GM23338 (cell line): ENCODE data around the gene SELENOF.
A peak's percentile ranks its signal among the peaks of the same experiment; 100 is the strongest.

Source experiments
- CREB1 ChIP-seq: fragments of 250-450 bp; sonication (Bioruptor Pico); IDR thresholded peaks from 2 replicates; pipeline ENCODE4 v1.5.0; 2020; ENCODE audit warnings: low read depth, mild to moderate bottlenecking, moderate library complexity
- EZH2 ChIP-seq: fragments of 200-600 bp; sonication (generic); IDR thresholded peaks from one replicate; pipeline ENCODE4 v1.8.0; 2017; ENCODE audit warnings: antibody characterized with exemption, mild to moderate bottlenecking, low read depth; ENCODE audit not compliant: unreplicated experiment
- EZH2phosphoT487 ChIP-seq: fragments of 200-600 bp; sonication (generic); IDR thresholded peaks from one replicate; pipeline ENCODE4 v1.8.1; 2018; ENCODE audit warnings: antibody characterized with exemption; ENCODE audit not compliant: unreplicated experiment
- POLR2AphosphoS5 ChIP-seq: IDR thresholded peaks from 2 replicates; pipeline ENCODE4 v1.6.1; 2016; ENCODE audit warnings: antibody characterized with exemption, low read depth
- TF ChIP-seq, protein P1 (sequence below), 2 experiments: fragments of 200-600 bp in 1 of 2; sonication (generic) in 1 of 2; conservative IDR thresholded peaks; 2 replicates each; pipeline versions ENCODE4 v1.5.1 to v1.6.1; 2016 to 2017; ENCODE audit warnings: antibody characterized with exemption in 2 of 2, low read depth in 2 of 2, mild to moderate bottlenecking in 2 of 2, moderate library complexity in 1 of 2
- TF ChIP-seq, protein P2 (sequence below): IDR thresholded peaks from one replicate; pipeline ENCODE4 v1.6.1; 2018; ENCODE audit warnings: antibody characterized with exemption; ENCODE audit not compliant: unreplicated experiment

DNA sequence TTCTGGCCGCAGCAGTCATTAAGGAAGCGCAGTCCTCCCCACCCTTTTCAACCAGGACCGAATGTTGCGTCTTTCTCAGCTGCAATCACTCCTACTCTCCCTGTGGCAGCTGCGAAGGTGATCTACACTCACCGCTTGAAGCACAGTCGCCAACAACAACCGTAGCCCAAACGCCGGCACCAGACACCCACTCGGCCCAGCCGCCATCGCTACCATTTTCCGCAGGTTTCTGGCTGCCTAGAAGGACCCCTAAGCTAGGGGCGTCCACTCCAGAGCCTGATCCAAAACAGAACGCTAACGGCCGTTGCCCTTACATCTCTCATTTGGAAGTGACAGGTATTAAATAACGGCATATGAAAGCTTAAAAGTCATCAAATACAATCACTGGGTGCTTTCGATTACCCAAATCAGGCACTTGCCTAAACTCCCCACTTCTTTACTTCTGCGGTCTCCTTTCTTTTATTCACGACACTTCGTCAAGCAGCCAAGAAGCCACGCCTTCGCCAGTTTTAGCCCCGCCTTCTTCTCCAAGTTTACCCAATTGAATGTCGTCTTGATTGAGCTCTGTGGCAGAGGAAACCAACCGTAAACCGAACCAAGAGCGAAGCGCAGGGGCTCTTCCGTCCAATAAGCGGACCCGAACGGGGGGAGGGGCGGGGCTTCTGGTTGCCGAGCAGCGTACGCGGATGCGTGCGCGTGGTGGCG, at the start of gene SELENOF:
- TF ChIP-seq EZH2 (no peak), POLR2AphosphoS5 (peak; percentile 93), CREB1 (CRISPR knock-in tag) (no peak), EZH2phosphoT487 (no peak)
- TF ChIP-seq, protein P1, sequence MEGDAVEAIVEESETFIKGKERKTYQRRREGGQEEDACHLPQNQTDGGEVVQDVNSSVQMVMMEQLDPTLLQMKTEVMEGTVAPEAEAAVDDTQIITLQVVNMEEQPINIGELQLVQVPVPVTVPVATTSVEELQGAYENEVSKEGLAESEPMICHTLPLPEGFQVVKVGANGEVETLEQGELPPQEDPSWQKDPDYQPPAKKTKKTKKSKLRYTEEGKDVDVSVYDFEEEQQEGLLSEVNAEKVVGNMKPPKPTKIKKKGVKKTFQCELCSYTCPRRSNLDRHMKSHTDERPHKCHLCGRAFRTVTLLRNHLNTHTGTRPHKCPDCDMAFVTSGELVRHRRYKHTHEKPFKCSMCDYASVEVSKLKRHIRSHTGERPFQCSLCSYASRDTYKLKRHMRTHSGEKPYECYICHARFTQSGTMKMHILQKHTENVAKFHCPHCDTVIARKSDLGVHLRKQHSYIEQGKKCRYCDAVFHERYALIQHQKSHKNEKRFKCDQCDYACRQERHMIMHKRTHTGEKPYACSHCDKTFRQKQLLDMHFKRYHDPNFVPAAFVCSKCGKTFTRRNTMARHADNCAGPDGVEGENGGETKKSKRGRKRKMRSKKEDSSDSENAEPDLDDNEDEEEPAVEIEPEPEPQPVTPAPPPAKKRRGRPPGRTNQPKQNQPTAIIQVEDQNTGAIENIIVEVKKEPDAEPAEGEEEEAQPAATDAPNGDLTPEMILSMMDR (conservative IDR thresholded peaks at IDR 0.05; ENCODE audit: low read depth in 2 of 2): no peak
- TF ChIP-seq, protein P2, sequence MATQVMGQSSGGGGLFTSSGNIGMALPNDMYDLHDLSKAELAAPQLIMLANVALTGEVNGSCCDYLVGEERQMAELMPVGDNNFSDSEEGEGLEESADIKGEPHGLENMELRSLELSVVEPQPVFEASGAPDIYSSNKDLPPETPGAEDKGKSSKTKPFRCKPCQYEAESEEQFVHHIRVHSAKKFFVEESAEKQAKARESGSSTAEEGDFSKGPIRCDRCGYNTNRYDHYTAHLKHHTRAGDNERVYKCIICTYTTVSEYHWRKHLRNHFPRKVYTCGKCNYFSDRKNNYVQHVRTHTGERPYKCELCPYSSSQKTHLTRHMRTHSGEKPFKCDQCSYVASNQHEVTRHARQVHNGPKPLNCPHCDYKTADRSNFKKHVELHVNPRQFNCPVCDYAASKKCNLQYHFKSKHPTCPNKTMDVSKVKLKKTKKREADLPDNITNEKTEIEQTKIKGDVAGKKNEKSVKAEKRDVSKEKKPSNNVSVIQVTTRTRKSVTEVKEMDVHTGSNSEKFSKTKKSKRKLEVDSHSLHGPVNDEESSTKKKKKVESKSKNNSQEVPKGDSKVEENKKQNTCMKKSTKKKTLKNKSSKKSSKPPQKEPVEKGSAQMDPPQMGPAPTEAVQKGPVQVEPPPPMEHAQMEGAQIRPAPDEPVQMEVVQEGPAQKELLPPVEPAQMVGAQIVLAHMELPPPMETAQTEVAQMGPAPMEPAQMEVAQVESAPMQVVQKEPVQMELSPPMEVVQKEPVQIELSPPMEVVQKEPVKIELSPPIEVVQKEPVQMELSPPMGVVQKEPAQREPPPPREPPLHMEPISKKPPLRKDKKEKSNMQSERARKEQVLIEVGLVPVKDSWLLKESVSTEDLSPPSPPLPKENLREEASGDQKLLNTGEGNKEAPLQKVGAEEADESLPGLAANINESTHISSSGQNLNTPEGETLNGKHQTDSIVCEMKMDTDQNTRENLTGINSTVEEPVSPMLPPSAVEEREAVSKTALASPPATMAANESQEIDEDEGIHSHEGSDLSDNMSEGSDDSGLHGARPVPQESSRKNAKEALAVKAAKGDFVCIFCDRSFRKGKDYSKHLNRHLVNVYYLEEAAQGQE: no peak
